Neural cell (in vitro differentiated cells): ENCODE measurements around the gene CRHR1.

Source experiments
- EP300 ChIP-seq: fragments of 450-650 bp; conservative IDR thresholded peaks from 2 replicates; pipeline ENCODE4 v1.6.1; 2014; ENCODE audit warnings: antibody characterized with exemption, mild to moderate bottlenecking, moderate library complexity; ENCODE audit not compliant: poor library complexity, severe bottlenecking
- EZH2 ChIP-seq: fragments of 200-600, 300-800 bp; shearing (Covaris generic), sonication (generic); IDR thresholded peaks from 2 replicates; pipeline ENCODE4 v1.6.1; 2014; ENCODE audit warnings: antibody characterized with exemption, low read length, borderline replicate concordance, mild to moderate bottlenecking; ENCODE audit not compliant: insufficient read depth, poor library complexity, severe bottlenecking
- MXI1 ChIP-seq: fragments of 450-650 bp; conservative IDR thresholded peaks from 2 replicates; pipeline ENCODE4 v1.6.1; 2014; ENCODE audit warnings: antibody characterized with exemption, mild to moderate bottlenecking; ENCODE audit not compliant: poor library complexity, severe bottlenecking
- POLR2AphosphoS5 ChIP-seq: IDR thresholded peaks from 2 replicates; pipeline ENCODE4 v1.6.1; 2012
- RAD21 ChIP-seq: fragments of 450-650 bp; conservative IDR thresholded peaks from 2 replicates; pipeline ENCODE4 v1.6.1; 2014; ENCODE audit warnings: antibody characterized with exemption, mild to moderate bottlenecking, moderate library complexity
- SMC3 ChIP-seq: fragments of 450-650 bp; conservative IDR thresholded peaks from 2 replicates; pipeline ENCODE4 v1.6.1; 2014; ENCODE audit warnings: antibody characterized with exemption, mild to moderate bottlenecking, moderate library complexity; ENCODE audit not compliant: poor library complexity
- TAF1 ChIP-seq: IDR thresholded peaks from 2 replicates; pipeline ENCODE4 v1.6.1; 2012; ENCODE audit warnings: low read depth
- TF ChIP-seq, protein P1 (sequence below): IDR thresholded peaks from 2 replicates; pipeline ENCODE4 v1.6.1; 2012; ENCODE audit warnings: borderline replicate concordance
- TF ChIP-seq, protein P2 (sequence below): fragments of 450-650 bp; IDR thresholded peaks from 2 replicates; pipeline ENCODE4 v1.5.1; 2014; ENCODE audit warnings: antibody characterized with exemption, mild to moderate bottlenecking, moderate library complexity; ENCODE audit not compliant: poor library complexity, severe bottlenecking

DNA sequence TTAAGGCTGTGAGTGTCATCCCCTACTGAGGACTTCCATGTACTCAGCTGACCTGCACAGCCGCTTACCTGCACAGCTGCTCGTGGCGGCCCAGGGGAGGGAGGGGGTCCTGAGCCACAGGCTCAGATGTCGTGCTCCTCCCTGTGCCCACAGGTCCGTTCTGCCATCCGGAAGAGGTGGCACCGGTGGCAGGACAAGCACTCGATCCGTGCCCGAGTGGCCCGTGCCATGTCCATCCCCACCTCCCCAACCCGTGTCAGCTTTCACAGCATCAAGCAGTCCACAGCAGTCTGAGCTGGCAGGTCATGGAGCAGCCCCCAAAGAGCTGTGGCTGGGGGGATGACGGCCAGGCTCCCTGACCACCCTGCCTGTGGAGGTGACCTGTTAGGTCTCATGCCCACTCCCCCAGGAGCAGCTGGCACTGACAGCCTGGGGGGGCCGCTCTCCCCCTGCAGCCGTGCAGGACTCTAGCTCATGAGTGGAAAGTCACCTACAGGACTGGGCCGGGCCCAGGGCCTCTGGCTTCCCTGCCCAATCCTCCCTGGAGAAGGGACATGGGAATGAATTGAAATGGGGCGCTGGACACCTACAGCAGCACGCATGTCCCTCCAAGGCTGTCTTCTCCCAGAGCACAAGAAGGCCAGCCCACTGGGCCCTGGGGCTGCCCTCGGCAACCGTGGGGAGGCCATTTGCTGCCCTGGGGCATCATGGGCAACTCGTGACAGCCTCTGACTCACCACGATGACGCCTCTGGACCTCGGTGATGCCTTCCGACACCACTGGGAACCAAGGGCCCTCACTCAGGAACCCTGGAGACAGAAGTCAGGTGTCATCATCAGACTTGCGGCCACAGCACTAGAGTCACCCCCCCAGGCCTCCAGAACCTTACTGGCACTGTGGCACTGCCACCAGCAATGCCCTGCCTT lies 50.6 kb downstream of the CRHR1 start:
- TF ChIP-seq, protein P1, sequence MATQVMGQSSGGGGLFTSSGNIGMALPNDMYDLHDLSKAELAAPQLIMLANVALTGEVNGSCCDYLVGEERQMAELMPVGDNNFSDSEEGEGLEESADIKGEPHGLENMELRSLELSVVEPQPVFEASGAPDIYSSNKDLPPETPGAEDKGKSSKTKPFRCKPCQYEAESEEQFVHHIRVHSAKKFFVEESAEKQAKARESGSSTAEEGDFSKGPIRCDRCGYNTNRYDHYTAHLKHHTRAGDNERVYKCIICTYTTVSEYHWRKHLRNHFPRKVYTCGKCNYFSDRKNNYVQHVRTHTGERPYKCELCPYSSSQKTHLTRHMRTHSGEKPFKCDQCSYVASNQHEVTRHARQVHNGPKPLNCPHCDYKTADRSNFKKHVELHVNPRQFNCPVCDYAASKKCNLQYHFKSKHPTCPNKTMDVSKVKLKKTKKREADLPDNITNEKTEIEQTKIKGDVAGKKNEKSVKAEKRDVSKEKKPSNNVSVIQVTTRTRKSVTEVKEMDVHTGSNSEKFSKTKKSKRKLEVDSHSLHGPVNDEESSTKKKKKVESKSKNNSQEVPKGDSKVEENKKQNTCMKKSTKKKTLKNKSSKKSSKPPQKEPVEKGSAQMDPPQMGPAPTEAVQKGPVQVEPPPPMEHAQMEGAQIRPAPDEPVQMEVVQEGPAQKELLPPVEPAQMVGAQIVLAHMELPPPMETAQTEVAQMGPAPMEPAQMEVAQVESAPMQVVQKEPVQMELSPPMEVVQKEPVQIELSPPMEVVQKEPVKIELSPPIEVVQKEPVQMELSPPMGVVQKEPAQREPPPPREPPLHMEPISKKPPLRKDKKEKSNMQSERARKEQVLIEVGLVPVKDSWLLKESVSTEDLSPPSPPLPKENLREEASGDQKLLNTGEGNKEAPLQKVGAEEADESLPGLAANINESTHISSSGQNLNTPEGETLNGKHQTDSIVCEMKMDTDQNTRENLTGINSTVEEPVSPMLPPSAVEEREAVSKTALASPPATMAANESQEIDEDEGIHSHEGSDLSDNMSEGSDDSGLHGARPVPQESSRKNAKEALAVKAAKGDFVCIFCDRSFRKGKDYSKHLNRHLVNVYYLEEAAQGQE: no peak
- TF ChIP-seq, protein P2, sequence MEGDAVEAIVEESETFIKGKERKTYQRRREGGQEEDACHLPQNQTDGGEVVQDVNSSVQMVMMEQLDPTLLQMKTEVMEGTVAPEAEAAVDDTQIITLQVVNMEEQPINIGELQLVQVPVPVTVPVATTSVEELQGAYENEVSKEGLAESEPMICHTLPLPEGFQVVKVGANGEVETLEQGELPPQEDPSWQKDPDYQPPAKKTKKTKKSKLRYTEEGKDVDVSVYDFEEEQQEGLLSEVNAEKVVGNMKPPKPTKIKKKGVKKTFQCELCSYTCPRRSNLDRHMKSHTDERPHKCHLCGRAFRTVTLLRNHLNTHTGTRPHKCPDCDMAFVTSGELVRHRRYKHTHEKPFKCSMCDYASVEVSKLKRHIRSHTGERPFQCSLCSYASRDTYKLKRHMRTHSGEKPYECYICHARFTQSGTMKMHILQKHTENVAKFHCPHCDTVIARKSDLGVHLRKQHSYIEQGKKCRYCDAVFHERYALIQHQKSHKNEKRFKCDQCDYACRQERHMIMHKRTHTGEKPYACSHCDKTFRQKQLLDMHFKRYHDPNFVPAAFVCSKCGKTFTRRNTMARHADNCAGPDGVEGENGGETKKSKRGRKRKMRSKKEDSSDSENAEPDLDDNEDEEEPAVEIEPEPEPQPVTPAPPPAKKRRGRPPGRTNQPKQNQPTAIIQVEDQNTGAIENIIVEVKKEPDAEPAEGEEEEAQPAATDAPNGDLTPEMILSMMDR: no peak
- TF ChIP-seq POLR2AphosphoS5 (no peak), EZH2 (no peak), SMC3 (no peak), RAD21 (no peak), TAF1 (no peak), EP300 (no peak), MXI1 (no peak)
